CD1c-positive myeloid dendritic cell (primary cell): ENCODE data around the gene ITGAV.

Experiments used
- DNase-seq: peaks from one replicate; pipeline ENCODE4 v3.0.0-alpha.2; 2016; ENCODE audit errors: extremely low spot score

The ITGAV gene

DNA sequence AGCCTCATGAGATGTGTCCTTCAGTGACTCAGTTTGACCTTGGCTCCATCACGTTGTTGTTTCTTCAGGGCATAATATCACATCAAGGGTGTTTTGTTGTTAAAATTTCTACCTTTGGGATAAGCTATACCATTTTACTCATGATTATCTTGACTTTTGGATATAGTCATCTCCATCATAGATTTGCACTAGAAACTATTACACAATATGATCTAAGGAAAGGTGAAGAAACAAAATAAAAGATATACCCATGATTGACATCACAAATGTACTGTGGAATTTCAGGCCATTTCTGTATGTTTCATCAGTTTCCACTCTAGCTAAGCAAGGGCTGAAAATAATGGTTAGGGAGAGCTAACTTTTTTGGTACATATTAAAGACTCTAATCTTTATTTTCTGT, 79.3 kb downstream of the ITGAV start:
- no peak for DNase-seq

DNA sequence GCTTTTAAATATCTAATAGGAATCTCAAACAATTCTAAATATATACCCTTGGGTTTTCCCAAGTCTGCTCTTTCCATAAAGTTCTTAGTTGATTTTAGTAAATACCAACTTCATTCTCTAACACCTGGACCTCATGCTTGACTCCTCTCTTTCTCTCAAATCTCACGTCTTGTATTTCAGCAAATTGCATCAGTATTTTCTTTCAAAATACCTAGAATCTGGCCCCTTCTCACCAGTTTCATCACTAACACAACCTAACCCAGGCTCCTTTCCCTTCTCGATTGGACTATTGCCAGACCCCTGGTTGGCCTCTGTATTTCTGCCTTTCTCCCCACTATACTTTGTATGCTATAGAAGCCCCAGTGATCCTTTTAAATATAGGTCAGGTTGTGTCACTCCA, 81.0 kb downstream of the ITGAV start:
- no peak for DNase-seq

DNA sequence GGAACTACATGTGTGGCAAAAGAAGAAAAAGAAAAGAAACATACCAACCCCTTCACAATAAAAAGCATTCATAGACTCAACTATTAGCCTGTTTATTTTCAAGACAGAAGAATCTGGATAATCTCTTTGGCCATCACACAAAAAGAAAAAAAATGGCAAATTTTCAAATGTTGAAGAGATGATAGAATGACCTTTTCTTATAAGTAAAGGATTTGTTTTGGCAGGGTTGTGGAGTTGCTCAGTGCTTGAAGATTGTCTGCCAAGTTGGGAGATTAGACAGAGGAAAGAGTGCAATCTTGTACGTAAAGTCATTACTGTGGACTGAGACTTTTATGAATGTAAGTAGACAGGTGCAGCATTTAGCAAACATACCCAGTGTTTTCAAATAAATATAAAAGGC, 85.5 kb downstream of the ITGAV start:
- DNase-seq = no peak

DNA sequence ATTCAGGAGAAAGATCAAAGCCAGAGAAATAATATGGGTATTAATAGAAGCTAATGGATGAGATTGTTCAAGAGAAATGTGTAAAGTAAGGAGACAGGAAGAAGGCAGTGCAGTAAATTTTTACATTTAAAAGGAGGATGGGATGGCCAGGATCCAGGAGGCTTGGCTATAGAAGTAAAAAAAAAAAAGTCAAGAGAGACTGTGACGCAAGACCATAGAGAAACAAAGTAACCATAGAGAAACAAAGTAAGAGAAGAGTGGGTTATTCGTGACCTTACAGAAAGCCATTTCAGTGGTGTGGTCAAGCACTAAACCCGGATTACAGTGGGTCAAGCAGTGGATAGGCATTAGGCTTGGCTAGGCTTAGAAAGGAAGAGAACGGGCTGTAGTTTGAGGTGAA, 93.5 kb downstream of the ITGAV start:
- no peak for DNase-seq

DNA sequence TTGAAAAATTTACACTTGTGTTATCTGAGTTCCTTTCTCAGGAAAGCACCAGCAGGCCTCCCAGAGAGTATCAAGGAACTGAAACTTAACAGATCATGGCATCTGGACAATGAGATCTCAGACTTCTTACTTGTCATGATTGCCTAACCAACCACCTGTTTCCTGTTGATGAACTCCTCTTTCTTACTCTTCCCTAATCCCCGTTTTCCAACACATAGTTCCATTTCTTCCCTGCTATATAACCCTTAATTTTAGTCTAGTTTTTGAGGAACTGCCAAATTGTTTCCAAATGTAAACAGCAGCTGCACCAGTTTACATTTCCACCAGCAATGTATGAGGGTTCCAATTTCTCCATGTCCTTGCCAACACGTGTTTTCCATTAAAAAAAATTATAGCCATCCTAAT, 98.0 kb downstream of the ITGAV start:
- DNase-seq = peak; percentile 44

DNA sequence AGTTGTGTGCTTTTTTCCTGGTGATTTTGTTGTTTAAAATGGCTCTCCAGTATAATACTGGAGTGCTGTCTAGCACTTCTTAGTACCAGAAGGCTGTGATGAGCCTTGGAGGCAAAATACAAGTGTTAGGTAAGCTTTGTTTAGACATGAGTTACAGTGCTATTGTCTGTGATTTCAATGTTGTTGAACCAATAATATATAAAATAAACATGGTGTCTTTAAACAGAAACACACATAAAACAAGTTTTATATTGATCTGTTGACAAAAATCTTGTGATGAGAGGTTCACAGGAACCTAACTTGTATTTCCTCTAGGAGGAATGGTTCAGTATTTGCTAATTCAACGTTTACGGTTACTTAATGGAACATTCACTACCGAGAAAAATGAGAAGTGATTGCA, 99.0 kb downstream of the ITGAV start:
- DNase-seq = no peak

DNA sequence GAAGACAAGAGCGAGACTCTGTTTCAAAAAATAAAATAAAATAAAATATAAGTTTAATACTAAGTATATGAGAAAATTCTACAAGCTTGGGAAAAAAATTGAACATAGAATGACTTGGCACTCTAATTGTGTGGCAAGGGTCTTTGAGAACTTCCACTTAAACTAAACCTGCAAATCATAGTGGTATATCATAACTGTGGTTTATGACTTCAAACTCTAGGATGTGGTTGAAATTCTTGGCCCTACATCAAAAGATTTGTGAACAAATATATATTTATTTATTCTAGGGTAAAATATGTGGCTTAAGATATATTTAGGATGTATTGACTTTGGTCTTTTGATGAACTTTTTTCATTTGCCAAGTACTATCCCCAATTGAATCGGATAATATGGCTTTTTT, 100.9 kb downstream of the ITGAV start:
- no peak for DNase-seq

DNA sequence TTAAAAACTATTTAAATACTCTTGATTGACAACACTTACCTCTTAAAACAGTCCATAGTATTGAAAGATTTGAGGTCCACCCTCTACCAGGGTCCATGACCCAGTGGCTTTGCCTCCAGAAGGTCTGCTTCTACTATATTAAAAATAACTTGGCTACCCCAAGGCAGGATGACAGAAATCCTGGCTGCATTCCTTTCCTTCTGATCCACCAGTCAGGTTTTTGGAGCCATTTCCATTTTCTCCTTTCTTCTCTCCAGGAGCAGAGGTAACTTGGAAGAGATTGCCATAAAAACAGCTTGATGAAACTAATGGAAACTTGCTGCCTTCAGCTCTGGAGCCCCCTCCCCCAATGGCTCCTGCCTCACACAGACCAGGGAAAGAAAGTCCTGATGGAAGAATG, 101.4 kb downstream of the ITGAV start:
- no peak for DNase-seq

DNA sequence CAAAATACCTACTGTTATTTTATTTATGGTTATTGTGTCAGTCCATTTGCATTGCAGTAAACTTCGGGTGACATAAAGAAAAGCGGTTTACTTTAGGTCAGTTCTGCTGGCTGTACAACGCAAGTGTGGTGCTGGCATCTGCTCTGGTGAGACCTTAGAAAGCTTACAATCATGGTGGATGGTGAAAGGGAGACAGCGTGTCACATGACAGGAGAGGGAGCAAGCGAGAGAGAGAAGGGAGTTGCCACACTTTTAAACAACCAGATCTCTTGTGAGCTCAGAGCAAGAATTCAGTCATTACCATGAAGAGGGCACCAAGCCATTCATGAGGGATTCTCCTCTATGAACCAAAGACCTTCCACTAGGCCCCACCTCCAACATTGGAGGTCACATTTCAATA, 102.0 kb downstream of the ITGAV start:
- DNase-seq = no peak

DNA sequence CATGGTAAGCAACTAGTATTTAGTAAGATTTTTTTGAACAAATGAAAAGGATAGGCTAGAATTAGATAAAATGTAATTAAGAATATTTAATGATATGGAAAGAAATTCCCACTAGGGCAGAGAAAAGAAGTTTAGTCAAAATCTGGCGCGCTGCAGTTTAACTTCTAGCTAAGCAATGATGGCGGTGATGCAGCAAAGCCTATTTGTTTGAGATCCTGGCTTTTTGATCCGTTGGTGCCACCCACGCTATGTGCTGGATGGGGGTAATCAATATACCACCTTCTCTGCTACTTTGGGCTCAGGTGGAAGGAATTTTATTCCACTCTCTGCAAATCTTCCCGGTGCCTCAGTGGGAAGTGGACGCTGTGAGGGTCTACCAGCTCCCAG, 103.6 kb downstream of the ITGAV start:
- no peak for DNase-seq

DNA sequence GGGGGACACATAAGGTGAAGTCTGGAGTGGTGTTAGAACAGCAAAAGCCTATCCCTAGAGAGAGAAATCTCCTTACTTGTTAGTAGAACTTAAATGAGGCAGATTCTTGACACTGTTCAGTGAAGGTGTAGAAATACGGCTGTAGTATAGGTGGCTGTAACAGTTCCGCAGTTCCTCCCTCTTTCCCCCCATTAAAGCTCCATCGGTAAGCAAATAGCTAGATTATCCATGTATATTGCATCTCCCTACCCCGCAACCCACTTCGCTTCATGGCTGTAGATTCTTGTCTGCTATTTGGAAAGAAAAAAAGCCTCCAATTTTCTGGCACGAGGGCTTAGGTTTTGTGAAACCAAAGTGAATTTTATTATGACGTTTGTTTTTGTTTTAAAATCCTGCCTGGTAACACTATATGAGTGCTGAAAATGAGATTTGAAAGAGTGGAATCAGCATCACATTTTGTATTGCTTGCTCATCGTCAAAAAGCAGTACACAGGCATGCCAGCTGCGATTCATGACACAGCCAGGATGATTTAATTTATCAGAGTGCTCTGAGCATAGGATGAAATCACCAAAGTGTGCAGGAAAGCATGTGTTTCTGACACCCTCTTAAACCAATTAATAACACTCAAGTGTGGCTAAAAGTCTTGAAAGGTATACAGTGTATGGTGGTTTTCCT, 105.4 kb downstream of the ITGAV start:
- no peak for DNase-seq

DNA sequence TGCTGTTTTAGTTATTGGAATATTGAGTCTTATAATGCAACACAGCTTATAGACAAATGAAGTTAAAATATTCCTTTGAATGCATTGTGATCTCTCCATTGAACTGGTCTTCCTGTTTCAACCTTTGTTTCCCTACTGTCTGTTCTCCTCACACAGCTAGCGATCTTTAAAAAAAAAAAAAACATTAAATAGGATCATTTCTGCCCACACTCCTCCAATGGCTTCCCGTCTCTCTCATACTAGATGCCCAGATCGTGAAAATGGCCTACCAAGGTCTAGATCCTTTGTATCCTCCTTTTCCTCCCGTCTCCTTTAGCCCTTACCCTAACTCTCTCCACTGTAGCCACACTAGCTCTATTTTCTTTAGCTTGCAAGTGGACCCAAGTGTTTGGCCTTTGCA, 106.4 kb downstream of the ITGAV start:
- DNase-seq = no peak

DNA sequence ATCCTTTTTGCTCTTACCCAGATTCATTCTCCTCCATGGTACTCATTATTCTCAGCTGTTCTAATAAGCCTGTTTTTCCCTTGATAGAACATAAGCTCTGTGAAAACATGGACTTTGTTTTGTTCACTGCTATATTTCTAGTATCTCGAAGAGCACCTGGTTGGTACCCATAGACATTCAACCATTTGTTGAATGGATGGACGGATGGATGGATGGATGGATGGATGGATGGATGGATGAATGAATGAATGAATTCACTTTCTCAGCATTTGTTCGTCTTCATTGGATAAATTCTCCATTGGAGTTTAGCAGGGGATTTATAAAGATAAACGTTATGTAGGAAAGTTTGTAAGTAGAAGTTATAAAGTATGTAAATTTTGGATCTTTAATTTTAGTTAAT, 106.9 kb downstream of the ITGAV start:
- no peak for DNase-seq

DNA sequence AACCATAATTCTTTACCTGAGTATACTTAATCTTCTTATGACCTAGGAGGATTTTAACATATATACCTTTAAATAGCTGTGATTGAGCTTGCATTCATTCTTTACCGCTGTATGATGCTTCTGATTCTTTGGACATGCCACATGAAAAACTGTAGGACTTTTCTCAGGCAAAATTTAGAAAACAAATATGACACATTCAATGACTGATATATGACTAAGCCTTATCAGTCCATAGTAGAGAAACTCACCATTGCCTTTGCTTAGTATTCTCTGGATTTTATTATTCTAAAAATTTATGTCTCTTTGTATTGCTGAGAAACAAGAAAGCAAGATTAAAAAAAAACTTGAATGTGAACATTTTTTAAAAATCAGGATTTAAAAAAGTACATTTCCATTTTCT, 107.7 kb downstream of the ITGAV start:
- no peak for DNase-seq

DNA sequence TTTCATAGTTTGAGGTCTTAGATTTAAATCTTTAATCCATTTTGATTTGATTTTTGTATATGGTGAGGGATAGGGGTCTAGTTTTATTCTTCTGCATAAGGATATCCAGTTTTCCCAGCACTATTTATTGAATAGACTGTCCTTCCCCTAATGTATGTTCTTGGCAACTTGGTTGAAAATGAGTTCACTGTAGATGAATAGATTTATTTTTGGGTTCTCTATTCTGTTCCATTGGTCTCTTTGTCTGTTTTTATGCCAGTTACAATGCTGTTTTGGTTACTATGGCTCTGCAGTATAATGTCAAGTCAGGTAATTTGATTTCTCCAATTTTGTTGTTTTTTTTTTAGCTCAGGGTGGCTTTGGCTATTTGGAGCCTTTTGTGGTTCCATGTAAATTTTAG, 109.9 kb downstream of the ITGAV start:
- no peak for DNase-seq

DNA sequence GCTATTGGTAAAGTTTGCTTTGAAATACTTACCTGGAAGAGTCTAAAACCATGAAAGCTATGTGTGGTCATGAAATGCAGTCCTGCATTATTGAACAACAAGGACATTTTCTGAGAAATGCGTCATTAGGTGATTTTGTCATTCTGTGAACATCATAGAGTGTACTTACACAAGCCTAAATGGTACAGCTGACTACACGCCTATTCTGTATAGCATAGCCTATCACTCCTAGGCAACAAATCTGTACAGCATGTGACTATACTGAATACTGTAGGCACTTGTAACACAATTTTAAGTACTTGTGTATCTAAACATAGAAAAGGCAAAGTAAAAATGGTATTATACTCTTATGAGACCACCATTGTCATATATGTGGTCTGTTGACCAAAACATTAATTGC, 112.2 kb downstream of the ITGAV start:
- DNase-seq = no peak

DNA sequence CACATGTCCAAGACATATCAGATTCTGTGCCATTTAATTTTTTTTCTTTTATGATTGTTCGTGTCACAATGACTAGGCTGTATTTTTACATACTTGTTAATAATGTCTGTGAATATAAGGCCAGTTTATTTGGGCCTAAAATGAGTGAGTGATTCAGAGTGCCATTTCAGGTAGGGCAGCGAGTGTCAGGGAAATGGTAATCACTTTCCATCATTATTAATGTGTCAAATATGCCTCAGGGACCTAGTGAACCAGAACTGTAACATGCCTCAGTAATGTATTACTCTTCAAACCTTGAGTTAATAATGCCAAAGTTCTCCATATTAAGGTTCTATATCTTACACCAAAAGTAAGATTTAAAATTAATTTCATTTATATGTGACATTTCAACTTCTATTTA, 112.6 kb downstream of the ITGAV start:
- DNase-seq = no peak

DNA sequence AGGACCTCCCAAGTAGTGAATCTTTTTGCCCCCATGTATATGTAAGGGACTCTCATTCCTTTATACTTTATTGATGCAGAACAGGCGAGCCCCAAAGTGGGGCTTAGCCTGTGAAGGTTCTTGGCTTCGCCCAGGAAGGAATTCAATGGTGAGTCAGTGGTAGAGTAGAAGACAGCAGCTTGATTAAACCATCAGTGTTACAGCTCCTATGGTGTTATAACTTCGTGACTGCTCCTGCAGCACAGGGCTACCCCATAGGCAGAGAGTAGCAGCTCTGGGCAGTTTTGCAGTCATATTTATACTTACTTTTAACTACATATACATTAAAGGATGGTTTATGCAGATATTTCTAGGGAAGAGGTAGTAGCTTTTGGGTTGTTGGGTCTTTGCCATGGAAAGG, 115.0 kb downstream of the ITGAV start:
- DNase-seq = no peak

DNA sequence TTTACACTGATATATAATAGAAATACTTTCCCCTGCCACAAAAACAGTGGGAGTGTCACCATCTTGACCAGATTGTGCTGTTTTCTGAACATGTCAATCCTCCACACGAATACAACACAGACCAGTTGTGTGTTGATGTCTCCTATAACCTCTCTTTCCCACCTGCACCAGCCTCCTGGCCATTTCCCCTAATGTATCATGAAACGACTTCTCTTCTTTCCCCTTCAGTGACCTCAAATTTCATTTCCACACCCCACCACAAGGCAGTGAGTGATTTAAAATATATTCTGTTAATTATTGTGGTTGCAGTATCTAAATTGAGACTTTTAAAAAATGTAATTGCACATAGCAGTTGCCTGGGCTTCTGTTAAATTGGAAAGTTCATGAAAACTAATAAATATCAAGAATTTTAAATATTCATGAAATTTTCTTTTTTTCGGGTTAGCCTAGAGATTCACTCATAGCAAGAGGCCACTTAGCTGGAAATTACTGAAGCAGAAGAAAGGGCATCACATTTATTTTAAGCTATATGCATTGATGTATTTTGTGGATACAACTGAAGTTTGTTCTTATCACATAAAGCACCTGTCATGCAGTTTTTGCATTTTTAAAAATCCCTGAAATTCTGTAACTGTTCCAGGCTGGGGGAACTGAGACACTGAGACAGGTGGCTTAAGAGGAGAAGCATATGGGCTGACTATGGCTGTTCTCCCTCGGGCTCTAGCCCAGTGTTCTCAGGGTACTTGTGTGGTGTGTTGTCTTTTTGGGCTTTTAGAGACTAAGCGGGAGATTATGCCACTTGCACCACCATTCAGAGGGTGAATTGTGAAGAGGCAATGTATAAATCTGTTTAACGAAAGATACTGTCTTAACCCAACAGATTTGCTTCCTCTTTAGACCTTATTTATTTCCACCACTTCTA, 119.9 kb downstream of the ITGAV start:
- no peak for DNase-seq

DNA sequence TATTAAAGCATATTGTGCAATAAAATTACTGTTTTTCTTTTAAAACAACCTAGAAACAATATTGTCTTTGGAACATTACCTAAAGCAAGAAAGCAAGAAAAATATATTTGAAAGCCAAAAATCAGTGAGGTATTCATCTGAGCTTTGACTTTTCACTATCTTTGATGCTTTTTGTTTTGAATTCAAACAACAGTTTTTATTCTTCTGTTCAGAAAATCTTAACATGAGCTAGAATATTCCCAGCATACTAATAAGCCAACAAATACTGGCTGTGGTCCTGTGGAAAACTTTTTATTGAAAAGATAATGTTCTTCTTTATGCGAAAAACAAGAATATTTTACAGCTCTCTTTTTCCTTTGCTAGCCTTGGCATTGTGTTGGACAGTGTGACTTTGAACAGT, 123.8 kb downstream of the ITGAV start:
- no peak for DNase-seq

DNA sequence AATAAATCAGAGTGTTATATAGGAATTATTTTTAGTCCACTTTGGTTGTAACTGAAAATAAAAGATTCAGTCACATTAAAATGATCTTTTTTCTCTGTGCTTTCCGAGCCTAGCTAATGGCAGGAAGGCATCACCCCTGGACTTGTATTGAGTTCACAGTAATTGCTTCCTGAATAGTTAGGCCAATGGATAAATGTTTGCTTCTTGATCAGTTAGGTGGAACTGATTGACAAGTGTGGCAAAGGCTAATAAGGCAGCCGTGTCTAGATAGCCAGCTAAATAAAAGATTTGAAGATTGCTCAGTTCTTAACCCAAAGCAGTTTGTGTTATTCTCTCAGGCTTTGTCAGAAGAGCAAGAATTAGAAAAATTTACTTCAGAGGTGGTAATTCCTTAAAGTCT, 124.8 kb downstream of the ITGAV start:
- no peak for DNase-seq

DNA sequence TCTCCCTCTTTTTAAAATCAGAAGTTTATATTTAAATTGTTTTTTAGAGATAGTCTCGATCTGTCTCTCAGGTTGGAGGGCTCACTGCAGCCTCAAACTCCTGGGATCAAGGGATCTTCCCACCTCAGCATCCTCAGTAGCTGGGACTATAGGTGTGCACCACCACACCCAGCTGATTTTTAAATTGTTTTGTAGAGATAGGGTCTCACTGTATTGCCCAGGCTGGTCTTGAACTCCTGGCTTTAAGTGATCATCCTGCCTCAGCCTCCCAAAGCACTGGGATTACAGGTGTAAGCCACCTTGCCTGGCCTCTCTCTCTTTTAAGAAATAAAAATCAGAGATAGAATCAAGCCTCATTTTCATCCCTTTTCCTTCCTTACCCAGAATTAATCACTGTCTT, 126.1 kb downstream of the ITGAV start:
- DNase-seq = no peak

DNA sequence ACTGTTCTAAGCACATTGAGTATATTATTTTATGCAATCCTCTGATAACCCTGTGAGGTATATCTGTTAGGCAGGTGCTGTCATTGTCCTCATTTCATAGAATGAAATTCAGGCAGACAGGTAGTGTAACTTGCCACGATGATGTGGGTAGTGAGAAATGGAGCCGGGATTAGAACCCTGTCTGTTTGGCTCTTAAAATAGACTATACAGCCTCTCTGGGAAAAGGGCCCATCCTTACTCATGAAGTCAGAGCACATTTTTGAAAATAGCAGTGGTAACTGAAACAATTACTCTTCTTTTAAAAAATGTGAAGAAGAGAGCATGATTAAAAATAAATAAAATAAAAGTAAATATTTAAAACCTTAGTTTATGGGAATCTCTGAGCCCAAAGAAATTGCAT, 127.0 kb downstream of the ITGAV start:
- DNase-seq = no peak
